WTC11 (cell line): Measurements from ENCODE around the gene FAM161B. TPM values are rescaled to one million over a fixed set of nuclear protein-coding genes. Genes with fewer than 3 reads are reported as not detected.

Experiments used
- ATAC-seq: fragments of 200-7000 bp; cut with Tn5 transposase; 2 replicates; pipeline ENCODE4 v1.10.0; 2021; ENCODE audit warnings: mild to moderate bottlenecking, moderate library complexity
- CTCF ChIA-PET: fragments of 300-600 bp; sonication (Branson Sonifier 250); formaldehyde crosslinking; loops from one replicate; lab custom pipeline; 2021; ENCODE audit warnings: antibody characterized with exemption; lab: Charles Lee
- POLR2A ChIA-PET: fragments of 350-600 bp; sonication (Branson Sonifier 250); formaldehyde crosslinking; loops from one replicate; lab custom pipeline; 2021; ENCODE audit warnings: antibody characterized with exemption; lab: Charles Lee
- DNase-seq: peaks from one replicate; pipeline ENCODE4 v3.0.0; 2021; ENCODE audit warnings: low spot score
- H3K27ac Mint-ChIP-seq: 2 replicates; pipeline ENCODE4 v1.8.0; 2021; ENCODE audit warnings: mixed read lengths
- H3K27me3 Mint-ChIP-seq: 2 replicates; pipeline ENCODE4 v1.8.0; 2021; ENCODE audit warnings: low read depth, mild to moderate bottlenecking, moderate library complexity, mixed read lengths
- H3K36me3 Mint-ChIP-seq: 2 replicates; pipeline ENCODE4 v1.8.0; 2021; ENCODE audit warnings: mixed read lengths
- H3K4me1 Mint-ChIP-seq: 2 replicates; pipeline ENCODE4 v1.8.0; 2022; ENCODE audit warnings: mixed read lengths
- H3K4me3 Mint-ChIP-seq: 2 replicates; pipeline ENCODE4 v1.8.0; 2021; ENCODE audit warnings: mild to moderate bottlenecking, moderate library complexity, mixed read lengths
- H3K9me3 Mint-ChIP-seq: 2 replicates; pipeline ENCODE4 v1.8.0; 2021; ENCODE audit warnings: mixed read lengths
- ATF6 ChIP-seq: sonication (generic); formaldehyde crosslinking; IDR thresholded peaks from 2 replicates; pipeline ENCODE4 v1.8.1; 2023; ENCODE audit warnings: mild to moderate bottlenecking, missing genetic modification reagents
- CREB1 ChIP-seq: sonication (generic); formaldehyde crosslinking; IDR thresholded peaks from 2 replicates; pipeline ENCODE4 v1.8.0; 2023; ENCODE audit warnings: mild to moderate bottlenecking, missing genetic modification reagents
- CTCF ChIP-seq: fragments of 200-600 bp; IDR thresholded peaks from 2 replicates; pipeline ENCODE4 v1.8.0; 2022; ENCODE audit warnings: antibody characterized with exemption
- E2F4 ChIP-seq: sonication (generic); formaldehyde crosslinking; IDR thresholded peaks from 2 replicates; pipeline ENCODE4 v1.8.1; 2022; ENCODE audit warnings: low read depth, mild to moderate bottlenecking, moderate library complexity, missing genetic modification reagents, borderline replicate concordance
- FOXP1 ChIP-seq: sonication (generic); formaldehyde crosslinking; IDR thresholded peaks from 2 replicates; pipeline ENCODE4 v1.8.0; 2022; ENCODE audit warnings: missing genetic modification reagents, mild to moderate bottlenecking, moderate library complexity, borderline replicate concordance
- GRHL2 ChIP-seq: fragments of 250-450 bp; sonication (Bioruptor Pico); IDR thresholded peaks from 2 replicates; pipeline ENCODE4 v1.8.0; 2022; ENCODE audit warnings: mild to moderate bottlenecking, moderate library complexity; ENCODE audit not compliant: insufficient replicate concordance, severe bottlenecking
- GTF2I ChIP-seq: fragments of 250-450 bp; sonication (Bioruptor Pico); conservative IDR thresholded peaks from 2 replicates; pipeline ENCODE4 v1.4.0; 2021; ENCODE audit warnings: mild to moderate bottlenecking
- HMGA2 ChIP-seq: fragments of 250-450 bp; sonication (Bioruptor Pico); IDR thresholded peaks from 2 replicates; pipeline ENCODE4 v1.4.0; 2021; ENCODE audit warnings: mild to moderate bottlenecking, moderate library complexity
- IRF1 ChIP-seq: sonication (generic); formaldehyde crosslinking; IDR thresholded peaks from 2 replicates; pipeline ENCODE4 v1.8.0; 2023; ENCODE audit warnings: missing genetic modification reagents
- KAT7 ChIP-seq: sonication (generic); formaldehyde crosslinking; IDR thresholded peaks from 2 replicates; pipeline ENCODE4 v1.8.1; 2023; ENCODE audit warnings: missing genetic modification reagents, mild to moderate bottlenecking, borderline replicate concordance
- MAX ChIP-seq: sonication (generic); formaldehyde crosslinking; IDR thresholded peaks from 2 replicates; pipeline ENCODE4 v1.8.0; 2022; ENCODE audit warnings: mild to moderate bottlenecking, missing genetic modification reagents
- NR2C2 ChIP-seq: sonication (generic); formaldehyde crosslinking; IDR thresholded peaks from 2 replicates; pipeline ENCODE4 v1.8.0; 2022; ENCODE audit warnings: mild to moderate bottlenecking, missing genetic modification reagents
- NR3C1 ChIP-seq: sonication (generic); formaldehyde crosslinking; conservative IDR thresholded peaks from 2 replicates; pipeline ENCODE4 v1.8.1; 2023; ENCODE audit warnings: low read depth, mild to moderate bottlenecking, missing genetic modification reagents
- OVOL2 ChIP-seq: fragments of 250-450 bp; sonication (Bioruptor Pico); IDR thresholded peaks from 2 replicates; pipeline ENCODE4 v1.9.0; 2021; ENCODE audit warnings: mild to moderate bottlenecking, borderline replicate concordance
- TCF7 ChIP-seq: sonication (generic); formaldehyde crosslinking; IDR thresholded peaks from 2 replicates; pipeline ENCODE4 v1.8.0; 2022; ENCODE audit warnings: mild to moderate bottlenecking, low read depth, missing genetic modification reagents, moderate library complexity
- ZNF138 ChIP-seq: sonication (generic); formaldehyde crosslinking; conservative IDR thresholded peaks from 2 replicates; pipeline ENCODE4 v1.8.1; 2022; ENCODE audit warnings: mild to moderate bottlenecking, moderate library complexity, missing genetic modification reagents
- ZNF396 ChIP-seq: fragments of 250-450 bp; sonication (Bioruptor Pico); IDR thresholded peaks from 2 replicates; pipeline ENCODE4 v1.8.0; 2021; ENCODE audit warnings: mild to moderate bottlenecking, moderate library complexity, borderline replicate concordance
- ZNF425 ChIP-seq: fragments of 250-450 bp; sonication (Bioruptor Pico); conservative IDR thresholded peaks from 2 replicates; pipeline ENCODE4 v1.9.0; 2021; ENCODE audit warnings: mild to moderate bottlenecking
- total RNA-seq: library from RNA; stranded (reverse); gene quantifications from 3 replicates; pipeline ENCODE4 v1.2.3, GENCODE V29; 2021
- TF ChIP-seq, protein P1 (sequence below): sonication (generic); formaldehyde crosslinking; IDR thresholded peaks from 2 replicates; pipeline ENCODE4 v1.8.0; 2022; ENCODE audit warnings: missing genetic modification reagents
- TF ChIP-seq, protein P2 (sequence below): sonication (generic); formaldehyde crosslinking; IDR thresholded peaks from 2 replicates; pipeline ENCODE4 v1.8.1; 2023; ENCODE audit warnings: mild to moderate bottlenecking, missing genetic modification reagents, moderate library complexity

The FAM161B gene
- total RNA-seq, 1 experiment from 2014 or later = 0.26 TPM

- no peak for TF ChIP-seq ZNF425
- TF ChIP-seq FOXP1 (CRISPR knock-in tag) = no peak
- no peak for TF ChIP-seq NR2C2 (CRISPR knock-in tag)
- no peak for TF ChIP-seq OVOL2 (CRISPR knock-in tag)
- TF ChIP-seq, protein P1, sequence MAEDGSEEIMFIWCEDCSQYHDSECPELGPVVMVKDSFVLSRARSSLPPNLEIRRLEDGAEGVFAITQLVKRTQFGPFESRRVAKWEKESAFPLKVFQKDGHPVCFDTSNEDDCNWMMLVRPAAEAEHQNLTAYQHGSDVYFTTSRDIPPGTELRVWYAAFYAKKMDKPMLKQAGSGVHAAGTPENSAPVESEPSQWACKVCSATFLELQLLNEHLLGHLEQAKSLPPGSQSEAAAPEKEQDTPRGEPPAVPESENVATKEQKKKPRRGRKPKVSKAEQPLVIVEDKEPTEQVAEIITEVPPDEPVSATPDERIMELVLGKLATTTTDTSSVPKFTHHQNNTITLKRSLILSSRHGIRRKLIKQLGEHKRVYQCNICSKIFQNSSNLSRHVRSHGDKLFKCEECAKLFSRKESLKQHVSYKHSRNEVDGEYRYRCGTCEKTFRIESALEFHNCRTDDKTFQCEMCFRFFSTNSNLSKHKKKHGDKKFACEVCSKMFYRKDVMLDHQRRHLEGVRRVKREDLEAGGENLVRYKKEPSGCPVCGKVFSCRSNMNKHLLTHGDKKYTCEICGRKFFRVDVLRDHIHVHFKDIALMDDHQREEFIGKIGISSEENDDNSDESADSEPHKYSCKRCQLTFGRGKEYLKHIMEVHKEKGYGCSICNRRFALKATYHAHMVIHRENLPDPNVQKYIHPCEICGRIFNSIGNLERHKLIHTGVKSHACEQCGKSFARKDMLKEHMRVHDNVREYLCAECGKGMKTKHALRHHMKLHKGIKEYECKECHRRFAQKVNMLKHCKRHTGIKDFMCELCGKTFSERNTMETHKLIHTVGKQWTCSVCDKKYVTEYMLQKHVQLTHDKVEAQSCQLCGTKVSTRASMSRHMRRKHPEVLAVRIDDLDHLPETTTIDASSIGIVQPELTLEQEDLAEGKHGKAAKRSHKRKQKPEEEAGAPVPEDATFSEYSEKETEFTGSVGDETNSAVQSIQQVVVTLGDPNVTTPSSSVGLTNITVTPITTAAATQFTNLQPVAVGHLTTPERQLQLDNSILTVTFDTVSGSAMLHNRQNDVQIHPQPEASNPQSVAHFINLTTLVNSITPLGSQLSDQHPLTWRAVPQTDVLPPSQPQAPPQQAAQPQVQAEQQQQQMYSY = no peak
- TF ChIP-seq TCF7 = no peak
- TF ChIP-seq IRF1 = no peak
- no peak for TF ChIP-seq ZNF138 (CRISPR knock-in tag)
Observed at GRCh38 chr14:73913256-73913655, 36.6 kb downstream of the FAM161B start (continued).

- Mint-ChIP-seq H3K27ac (no peak overlapping the region), H3K4me1 (no peaks in the 10 kb centered on the region), H3K9me3 (peaks cover 14% of the 10 kb centered on the region), H3K4me3 (no peak overlapping the region), H3K27me3 (no peaks in the 10 kb centered on the region), H3K36me3 (peaks cover 72% of the 10 kb centered on the region)
- POLR2A ChIA-PET = no interaction called here
- DNase-seq (no peak), ATAC-seq (no peak)
- CTCF ChIA-PET = no interaction called here
- TF ChIP-seq CREB1 (no peak), E2F4 (CRISPR knock-in tag) (no peak), KAT7 (CRISPR knock-in tag) (no peak), GRHL2 (CRISPR knock-in tag) (no peak), ZNF396 (CRISPR knock-in tag) (no peak), ATF6 (CRISPR knock-in tag) (no peak), TCF7 (no peak), HMGA2 (CRISPR knock-in tag) (no peak), CTCF (no peak), NR3C1 (CRISPR knock-in tag) (no peak), MAX (CRISPR knock-in tag) (no peak), GTF2I (CRISPR knock-in tag) (no peak)
- TF ChIP-seq, protein P1 = no peak
- TF ChIP-seq, protein P2, sequence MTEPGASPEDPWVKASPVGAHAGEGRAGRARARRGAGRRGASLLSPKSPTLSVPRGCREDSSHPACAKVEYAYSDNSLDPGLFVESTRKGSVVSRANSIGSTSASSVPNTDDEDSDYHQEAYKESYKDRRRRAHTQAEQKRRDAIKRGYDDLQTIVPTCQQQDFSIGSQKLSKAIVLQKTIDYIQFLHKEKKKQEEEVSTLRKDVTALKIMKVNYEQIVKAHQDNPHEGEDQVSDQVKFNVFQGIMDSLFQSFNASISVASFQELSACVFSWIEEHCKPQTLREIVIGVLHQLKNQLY (CRISPR knock-in tag) = no peak
Observed at GRCh38 chr14:73909681-73910080, 40.2 kb downstream of the FAM161B start.
